CD4-positive, alpha-beta T cell (primary cell): ENCODE results near the gene EVI5. TPM values are rescaled to one million over a fixed set of nuclear protein-coding genes. Genes with fewer than 3 reads are reported as not detected.

Experiments used
- ATAC-seq: fragments of 200-7000 bp; cut with Tn5 transposase; one replicate; pipeline ENCODE4 v1.10.0; 2022; ENCODE audit warnings: mild to moderate bottlenecking; ENCODE audit not compliant: poor library complexity
- CTCF ChIA-PET: fragments of 350-600 bp; sonication (Branson Sonifier 250); formaldehyde crosslinking; loops from one replicate; lab custom pipeline; 2021; ENCODE audit warnings: antibody characterized with exemption, inconsistent platforms; lab: Charles Lee
- POLR2A ChIA-PET: fragments of 350-600 bp; sonication (Branson Sonifier 250); formaldehyde crosslinking; loops from one replicate; lab custom pipeline; 2021; ENCODE audit warnings: antibody characterized with exemption, inconsistent platforms; lab: Charles Lee
- DNase-seq, 14 experiments: peaks; one replicate each; pipeline ENCODE4 v3.0.0-alpha.2; 2013 to 2020; ENCODE audit warnings: mixed read lengths in 2 of 14
- H3K27ac ChIP-seq, 2 donors: one replicate each; pipeline versions ENCODE4 v1.5.1 to v1.7.0; 2013; ENCODE audit warnings: low read length in 2 of 2, low read depth in 1 of 2, mild to moderate bottlenecking in 1 of 2
- H3K27me3 ChIP-seq, 2 experiments: 1 replicate in 1 of 2; 2 replicates in 1 of 2; pipeline versions ENCODE4 v1.6.1 to v1.7.0; 2013; ENCODE audit warnings: low read length in 2 of 2, control low read depth in 1 of 2, mild to moderate bottlenecking in 1 of 2, moderate library complexity in 1 of 2; ENCODE audit not compliant: insufficient read depth in 2 of 2, control insufficient read depth in 1 of 2
- H3K36me3 ChIP-seq: one replicate; pipeline ENCODE4 v1.6.1; 2013; ENCODE audit warnings: low read length, control low read depth; ENCODE audit not compliant: insufficient read depth
- H3K4me1 ChIP-seq: one replicate; pipeline ENCODE4 v1.6.1; 2013; ENCODE audit warnings: low read length, control low read depth; ENCODE audit not compliant: insufficient read depth
- H3K4me3 ChIP-seq: one replicate; pipeline ENCODE4 v1.5.1; 2013; ENCODE audit warnings: mild to moderate bottlenecking, low read length, moderate library complexity
- H3K9me3 ChIP-seq, 2 experiments: 1 replicate in 1 of 2; 2 replicates in 1 of 2; pipeline versions ENCODE4 v1.6.1 to v1.7.0; 2013; ENCODE audit warnings: low read length in 2 of 2, mild to moderate bottlenecking in 2 of 2, control low read depth in 1 of 2, moderate library complexity in 1 of 2; ENCODE audit not compliant: control insufficient read depth in 1 of 2, insufficient read depth in 1 of 2
- H3K27ac Mint-ChIP-seq: one replicate; pipeline ENCODE4 v1.8.0; 2020; ENCODE audit warnings: mixed read lengths
- H3K27me3 Mint-ChIP-seq: one replicate; pipeline ENCODE4 v1.8.0; 2021; ENCODE audit warnings: mixed read lengths
- H3K36me3 Mint-ChIP-seq: one replicate; pipeline ENCODE4 v1.8.0; 2021; ENCODE audit warnings: low read depth, mixed read lengths
- H3K4me1 Mint-ChIP-seq: one replicate; pipeline ENCODE4 v1.8.0; 2021; ENCODE audit warnings: low read depth, mixed read lengths
- H3K4me3 Mint-ChIP-seq: one replicate; pipeline ENCODE4 v1.8.0; 2020; ENCODE audit warnings: mild to moderate bottlenecking, mixed read lengths
- H3K9me3 Mint-ChIP-seq: one replicate; pipeline ENCODE4 v1.8.0; 2020; ENCODE audit warnings: mixed read lengths
- intact Hi-C, 2 experiments: fragments of 100-400 bp; cut with DNase I in 1 of 2; cut with micrococcal nuclease in 1 of 2; formaldehyde crosslinking; loops; one replicate each; pipeline versions ENCODE4 v1.15.1 to v1.9.0; 2023 to 2025; cut with DNase I, micrococcal nuclease
- total RNA-seq, 174 experiments: library from RNA in 2 of 174; stranded (reverse) in 2 of 174; gene quantifications; one replicate each; pipeline ENCODE4 v1.2.3 and lab custom pipeline; 2021 to 2026
- TF ChIP-seq, protein P1 (sequence below): fragments of 200-600 bp; IDR thresholded peaks from one replicate; pipeline ENCODE4 v1.8.0; 2022; ENCODE audit warnings: antibody characterized with exemption, mild to moderate bottlenecking

EVI5 gene
- total RNA-seq, 2 experiments from 2014 or later: 1.8 to 2.0 TPM

DNA sequence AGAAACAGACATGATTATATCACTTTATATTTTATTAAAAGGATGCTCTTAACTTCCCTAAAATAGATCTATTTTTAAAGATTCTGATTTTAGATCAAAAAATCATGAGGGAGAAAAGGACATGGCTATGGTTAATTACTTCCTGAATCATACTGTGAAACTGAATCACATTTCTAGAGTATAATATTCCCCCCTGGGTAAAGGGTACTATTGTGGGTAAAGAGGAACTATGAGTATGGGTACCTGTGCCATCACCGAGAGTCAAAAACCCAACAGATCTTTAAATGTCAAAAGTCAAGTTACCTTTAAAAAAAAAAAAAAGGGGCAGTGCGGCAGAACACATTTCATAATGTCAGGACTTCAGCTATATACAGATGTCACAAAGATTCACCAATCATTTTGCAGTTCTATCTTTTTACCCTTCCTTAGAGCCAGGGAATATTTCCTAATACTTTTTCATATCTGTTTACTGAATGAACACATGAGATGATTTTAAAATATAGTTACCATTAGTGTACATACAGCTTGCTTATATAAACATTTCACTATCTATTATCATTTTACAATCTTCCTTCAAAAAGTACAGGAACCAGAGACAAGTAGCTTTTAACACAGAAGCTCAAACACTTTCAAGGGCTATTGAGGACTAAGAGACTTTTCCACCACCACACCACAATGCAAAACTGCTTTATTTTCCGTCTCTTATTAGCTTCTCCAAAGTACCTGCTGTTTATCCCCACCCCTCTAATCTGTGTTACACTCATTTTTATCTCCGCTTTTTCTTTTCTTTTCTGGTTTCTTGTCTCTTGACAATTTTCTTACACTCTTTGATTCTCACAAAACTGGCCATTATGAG is 45.0 kb downstream of the EVI5 start:
- H3K4me1 Mint-ChIP-seq: no peaks in the 10 kb centered on the region
- H3K27me3 Mint-ChIP-seq: no peaks in the 10 kb centered on the region
- Histone ChIP-seq H3K4me1 (no peaks in the 10 kb centered on the region), H3K4me3 (no peak overlapping the region), H3K27ac (no peak overlapping the region), H3K27me3 (no peaks in the 10 kb centered on the region), H3K9me3 (no peaks in the 10 kb centered on the region), H3K36me3 (no peaks in the 10 kb centered on the region)
- no peak overlapping the region for H3K4me3 Mint-ChIP-seq
- no peaks in the 10 kb centered on the region for H3K9me3 Mint-ChIP-seq
- DNase-seq (no peak), ATAC-seq (no peak)
- no peaks in the 10 kb centered on the region for H3K36me3 Mint-ChIP-seq
- H3K27ac Mint-ChIP-seq: no peak overlapping the region
- TF ChIP-seq, protein P1, sequence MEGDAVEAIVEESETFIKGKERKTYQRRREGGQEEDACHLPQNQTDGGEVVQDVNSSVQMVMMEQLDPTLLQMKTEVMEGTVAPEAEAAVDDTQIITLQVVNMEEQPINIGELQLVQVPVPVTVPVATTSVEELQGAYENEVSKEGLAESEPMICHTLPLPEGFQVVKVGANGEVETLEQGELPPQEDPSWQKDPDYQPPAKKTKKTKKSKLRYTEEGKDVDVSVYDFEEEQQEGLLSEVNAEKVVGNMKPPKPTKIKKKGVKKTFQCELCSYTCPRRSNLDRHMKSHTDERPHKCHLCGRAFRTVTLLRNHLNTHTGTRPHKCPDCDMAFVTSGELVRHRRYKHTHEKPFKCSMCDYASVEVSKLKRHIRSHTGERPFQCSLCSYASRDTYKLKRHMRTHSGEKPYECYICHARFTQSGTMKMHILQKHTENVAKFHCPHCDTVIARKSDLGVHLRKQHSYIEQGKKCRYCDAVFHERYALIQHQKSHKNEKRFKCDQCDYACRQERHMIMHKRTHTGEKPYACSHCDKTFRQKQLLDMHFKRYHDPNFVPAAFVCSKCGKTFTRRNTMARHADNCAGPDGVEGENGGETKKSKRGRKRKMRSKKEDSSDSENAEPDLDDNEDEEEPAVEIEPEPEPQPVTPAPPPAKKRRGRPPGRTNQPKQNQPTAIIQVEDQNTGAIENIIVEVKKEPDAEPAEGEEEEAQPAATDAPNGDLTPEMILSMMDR: no peak
- ChIA-PET POLR2A (interaction anchor here (0.6 kb wide), 1 partner anchor 58 kb away, joined by 3 read pairs; no protein-coding TSS in a partner anchor), CTCF (interaction anchor here (0.7 kb wide), 2 partner anchors 9 to 16 kb away, joined by 3 to 4 read pairs; no protein-coding TSS in a partner anchor)
- intact Hi-C loops: no loop called here

GRCh38 chr1:92736395-92736794 is 48.5 kb downstream of the EVI5 start:
- Mint-ChIP-seq H3K9me3 (no peaks in the 10 kb centered on the region), H3K4me1 (no peaks in the 10 kb centered on the region), H3K27me3 (no peaks in the 10 kb centered on the region), H3K36me3 (no peaks in the 10 kb centered on the region), H3K27ac (no peak overlapping the region), H3K4me3 (no peak overlapping the region)
- Histone ChIP-seq H3K4me3 (no peak overlapping the region), H3K27ac (no peak overlapping the region), H3K4me1 (no peaks in the 10 kb centered on the region), H3K9me3 (no peaks in the 10 kb centered on the region), H3K36me3 (no peaks in the 10 kb centered on the region), H3K27me3 (no peaks in the 10 kb centered on the region)
- ChIA-PET CTCF (interaction anchor here (1.6 kb wide), 1 partner anchor 12 kb away, joined by 4 read pairs; no protein-coding TSS in a partner anchor), POLR2A (no interaction called here)
- intact Hi-C loops: no loop called here
- TF ChIP-seq, protein P1: no peak
- ATAC-seq (no peak), DNase-seq (no peak)

- intact Hi-C loops: no loop called here
- no peaks in the 10 kb centered on the region for H3K27me3 Mint-ChIP-seq
- H3K4me3 Mint-ChIP-seq: no peak overlapping the region
- no peak for ATAC-seq
- Histone ChIP-seq H3K4me3 (no peak overlapping the region), H3K36me3 (no peaks in the 10 kb centered on the region), H3K27ac (no peak overlapping the region), H3K27me3 (no peaks in the 10 kb centered on the region), H3K4me1 (no peaks in the 10 kb centered on the region), H3K9me3 (no peaks in the 10 kb centered on the region)
- TF ChIP-seq, protein P1: no peak
- H3K4me1 Mint-ChIP-seq: no peaks in the 10 kb centered on the region
- no peaks in the 10 kb centered on the region for H3K36me3 Mint-ChIP-seq
- no peaks in the 10 kb centered on the region for H3K9me3 Mint-ChIP-seq
- no peak overlapping the region for H3K27ac Mint-ChIP-seq
- POLR2A ChIA-PET: no interaction called here
- no peak for DNase-seq
- CTCF ChIA-PET: no interaction called here
Observed at GRCh38 chr1:92730476-92730875, 54.4 kb downstream of the EVI5 start.
